Fibroblast of lung (primary cell): ENCODE measurements around the gene COQ4.

Experiments
- EZH2 ChIP-seq: IDR thresholded peaks from 2 replicates; pipeline ENCODE4 v1.5.1; 2012; ENCODE audit warnings: low read length, control low read depth, mild to moderate bottlenecking; ENCODE audit errors: missing control alignments
- TF ChIP-seq, protein P1 (sequence below), 2 donors: IDR thresholded peaks in 1 of 2; conservative IDR thresholded peaks in 1 of 2; 1 replicate in 1 of 2; 2 replicates in 1 of 2; pipeline ENCODE4 v1.5.1; 2011 to 2012; ENCODE audit warnings: low read length in 2 of 2, control low read depth in 1 of 2, inconsistent platforms in 1 of 2, low read depth in 1 of 2, mild to moderate bottlenecking in 1 of 2

DNA sequence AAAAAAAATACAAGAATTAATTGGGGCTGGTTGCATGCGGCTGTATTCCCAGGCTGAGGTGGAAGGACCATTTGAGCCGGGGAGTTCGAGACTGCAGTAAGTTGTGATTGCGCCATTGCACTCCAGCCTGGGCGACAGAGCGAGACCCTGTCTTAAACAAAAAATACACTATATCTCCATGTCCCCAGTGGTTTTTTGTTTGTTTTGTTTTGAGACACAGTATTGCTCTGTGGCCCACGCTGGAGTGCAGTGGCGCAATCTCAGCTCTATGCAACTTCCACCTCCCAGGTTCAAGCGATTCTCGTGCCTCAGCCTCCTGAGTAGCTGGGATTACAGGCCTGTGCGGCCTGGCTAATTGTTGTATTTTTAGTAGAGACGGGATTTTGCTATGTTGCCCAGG, 1.2 kb downstream of the COQ4 start:
- TF ChIP-seq EZH2, result no peak
- TF ChIP-seq, protein P1, sequence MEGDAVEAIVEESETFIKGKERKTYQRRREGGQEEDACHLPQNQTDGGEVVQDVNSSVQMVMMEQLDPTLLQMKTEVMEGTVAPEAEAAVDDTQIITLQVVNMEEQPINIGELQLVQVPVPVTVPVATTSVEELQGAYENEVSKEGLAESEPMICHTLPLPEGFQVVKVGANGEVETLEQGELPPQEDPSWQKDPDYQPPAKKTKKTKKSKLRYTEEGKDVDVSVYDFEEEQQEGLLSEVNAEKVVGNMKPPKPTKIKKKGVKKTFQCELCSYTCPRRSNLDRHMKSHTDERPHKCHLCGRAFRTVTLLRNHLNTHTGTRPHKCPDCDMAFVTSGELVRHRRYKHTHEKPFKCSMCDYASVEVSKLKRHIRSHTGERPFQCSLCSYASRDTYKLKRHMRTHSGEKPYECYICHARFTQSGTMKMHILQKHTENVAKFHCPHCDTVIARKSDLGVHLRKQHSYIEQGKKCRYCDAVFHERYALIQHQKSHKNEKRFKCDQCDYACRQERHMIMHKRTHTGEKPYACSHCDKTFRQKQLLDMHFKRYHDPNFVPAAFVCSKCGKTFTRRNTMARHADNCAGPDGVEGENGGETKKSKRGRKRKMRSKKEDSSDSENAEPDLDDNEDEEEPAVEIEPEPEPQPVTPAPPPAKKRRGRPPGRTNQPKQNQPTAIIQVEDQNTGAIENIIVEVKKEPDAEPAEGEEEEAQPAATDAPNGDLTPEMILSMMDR (conservative IDR thresholded peaks at IDR 0.05 in 1 of 2, IDR thresholded peaks at IDR 0.05 in 1 of 2; ENCODE audit: low read depth in 1 of 2, low read length in 2 of 2), result no peak
